GM13976 (cell line): ENCODE data around the gene PRIM2.

Experiments used
- DNase-seq: peaks from one replicate; pipeline ENCODE4 v3.0.0; 2012; ENCODE audit warnings: low spot score
- CTCF ChIP-seq: IDR thresholded peaks from 2 replicates; pipeline ENCODE4 v1.5.1; 2012; ENCODE audit warnings: borderline replicate concordance, mild to moderate bottlenecking; ENCODE audit not compliant: insufficient read depth; ENCODE audit errors: extremely low read depth, missing control alignments, control extremely low read depth
- in situ Hi-C: fragments of 300-500 bp; cut with MboI; formaldehyde crosslinking; loops from one replicate; pipeline ENCODE4 v1.12.0; 2022; ENCODE audit warnings: low sequenced_read_pairs, mixed read lengths, inconsistent platforms; ENCODE audit not compliant: unreplicated experiment

PRIM2 gene

GRCh38 chr6:57301757-57302156, 15.7 kb upstream of the PRIM2 start:
- no peak for TF ChIP-seq CTCF
- in situ Hi-C loops, result loop anchor here (25.0 kb wide), 3 partner anchors 114 to 664 kb away; partner anchors contain the start of genes DST and KIAA1586
- DNase-seq, result no peak

GRCh38 chr6:57302477-57302876, 15.0 kb upstream of the PRIM2 start:
- TF ChIP-seq CTCF, result no peak
- no peak for DNase-seq
- in situ Hi-C loops, result loop anchor here (25.0 kb wide), 3 partner anchors 115 to 665 kb away; partner anchors contain the start of genes DST and KIAA1586

GRCh38 chr6:57303931-57304681, 13.3 kb upstream of the PRIM2 start:
- in situ Hi-C loops, result loop anchor here (25.0 kb wide), 3 partner anchors 117 to 667 kb away; partner anchors contain the start of genes DST and KIAA1586
- DNase-seq, result no peak
- no peak for TF ChIP-seq CTCF

GRCh38 chr6:57305107-57305506, 12.3 kb upstream of the PRIM2 start:
- no peak for DNase-seq
- in situ Hi-C loops, result loop anchor here (25.0 kb wide), 3 partner anchors 118 to 668 kb away; partner anchors contain the start of genes DST and KIAA1586
- no peak for TF ChIP-seq CTCF

GRCh38 chr6:57305761-57306160, 11.7 kb upstream of the PRIM2 start:
- in situ Hi-C loops, result loop anchor here (25.0 kb wide), 3 partner anchors 118 to 668 kb away; partner anchors contain the start of genes DST and KIAA1586
- DNase-seq, result no peak
- no peak for TF ChIP-seq CTCF

- in situ Hi-C loops, result loop anchor here (25.0 kb wide), 3 partner anchors 119 to 669 kb away; partner anchors contain the start of genes DST and KIAA1586
- no peak for TF ChIP-seq CTCF
- DNase-seq, result no peak
Observed at GRCh38 chr6:57306273-57306672, 11.2 kb upstream of the PRIM2 start.
